Measurements from ENCODE around the gene PPT2. TPM values are rescaled to one million over a fixed set of nuclear protein-coding genes. Genes with fewer than 3 reads are reported as not detected.
"Not testable (repeated sequence)": the region's sequence is repeated elsewhere in the genome, so short reads cannot be mapped to it uniquely, and the experiment has no call there.

The PPT2 gene
- total RNA-seq, 1 donor: 30.2 TPM

GRCh38 chr6:32200711-32201475, 47.0 kb downstream of the PPT2 start:
- no peak for DNase-seq (ENCODE audit: low read depth in 2 of 3, low spot score in 2 of 3)

- DNase-seq (ENCODE audit: low read depth in 2 of 3, low spot score in 2 of 3): no peak
Measured at GRCh38 chr6:32202186-32202585, 48.2 kb downstream of the PPT2 start.

DNA sequence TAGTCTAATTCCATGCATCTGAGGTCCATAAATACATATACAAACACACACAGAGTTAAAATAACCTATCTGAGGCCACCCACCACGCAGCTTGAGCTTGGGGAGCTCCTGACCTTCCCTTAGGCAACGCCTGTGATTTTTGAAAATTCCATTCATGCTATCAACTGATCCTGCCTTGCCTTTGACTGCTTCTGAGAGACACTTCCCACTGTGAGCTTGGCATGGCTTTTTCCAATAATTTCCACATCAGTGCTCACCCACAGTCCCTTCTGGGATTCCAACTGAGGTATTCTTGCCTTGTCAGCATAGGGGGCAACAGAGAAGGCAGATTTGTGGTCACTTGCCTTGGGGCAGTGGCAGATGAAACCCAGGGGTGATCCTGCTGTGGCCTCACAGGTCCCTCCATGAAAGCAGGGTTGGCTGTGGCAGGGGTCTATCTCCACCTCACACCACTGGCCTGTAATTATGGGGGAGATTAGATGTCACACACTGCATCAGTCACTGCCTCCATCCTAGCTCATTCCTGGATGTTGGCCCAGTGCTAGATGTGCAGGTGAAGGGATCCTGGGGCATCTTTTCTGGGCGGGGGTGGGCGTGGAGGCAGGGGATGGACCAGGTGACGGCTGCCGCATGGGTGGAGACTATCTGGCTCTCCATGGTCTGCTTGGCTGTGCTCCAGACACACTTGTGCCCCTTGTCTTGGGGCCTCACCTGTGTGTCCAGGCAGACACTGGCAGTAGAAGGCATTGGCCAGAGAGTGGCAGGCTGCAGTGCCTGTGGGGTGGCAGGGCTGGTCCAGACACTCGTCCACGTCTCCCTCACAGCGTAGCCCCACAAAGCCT, 49.7 kb downstream of the PPT2 start:
- no peak for DNase-seq (ENCODE audit: low read depth in 2 of 3, low spot score in 2 of 3)

- DNase-seq (ENCODE audit: low read depth in 2 of 3, low spot score in 2 of 3): no peak
Measured at GRCh38 chr6:32204268-32204715, 50.4 kb downstream of the PPT2 start.

- DNase-seq (ENCODE audit: low read depth in 2 of 3, low spot score in 2 of 3): no peak
Measured at GRCh38 chr6:32208996-32209395, 55.1 kb downstream of the PPT2 start.

DNA sequence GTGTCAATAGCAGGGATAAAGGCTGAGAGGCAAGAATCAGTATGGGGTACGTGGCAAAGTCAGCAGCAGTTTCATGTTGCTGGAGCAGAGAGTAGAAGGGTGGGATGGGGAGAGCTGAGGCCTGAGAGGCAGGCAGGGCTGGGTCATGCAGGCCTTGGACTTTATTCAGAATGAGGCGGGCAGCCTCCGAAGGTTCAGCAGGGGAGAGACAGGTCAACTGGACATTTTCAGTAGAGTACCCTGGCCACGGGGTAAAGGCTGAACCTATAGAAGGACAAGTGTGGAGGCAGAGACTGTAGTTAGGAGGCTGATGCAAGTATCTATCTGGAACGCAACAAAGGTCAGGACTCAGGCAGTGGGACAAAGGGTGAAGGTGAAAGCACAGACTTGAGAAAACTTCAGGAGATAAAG, 56.3 kb downstream of the PPT2 start:
- no peak for DNase-seq (ENCODE audit: low read depth in 2 of 3, low spot score in 2 of 3)

DNA sequence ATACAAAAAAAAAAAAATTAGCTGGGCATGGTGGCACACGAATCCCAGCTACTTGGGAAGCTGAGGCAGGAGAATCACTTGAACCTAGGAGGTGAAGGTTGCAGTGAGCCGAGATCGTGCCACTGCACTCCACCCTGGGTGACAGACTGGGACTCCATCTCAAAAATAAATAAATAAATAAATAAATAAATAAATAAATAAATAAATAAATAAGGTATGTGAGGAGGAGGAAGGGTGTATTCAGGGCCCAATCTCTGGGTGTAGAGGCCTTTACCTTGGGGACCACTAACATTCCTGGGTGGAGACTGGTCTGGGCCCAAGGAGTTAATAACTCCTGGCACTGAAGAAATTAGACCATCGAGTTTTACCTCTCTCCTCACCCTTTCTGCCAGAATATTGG, 57.5 kb downstream of the PPT2 start:
- not testable (repeated sequence) for DNase-seq (ENCODE audit: low read depth in 2 of 3, low spot score in 2 of 3)

DNA sequence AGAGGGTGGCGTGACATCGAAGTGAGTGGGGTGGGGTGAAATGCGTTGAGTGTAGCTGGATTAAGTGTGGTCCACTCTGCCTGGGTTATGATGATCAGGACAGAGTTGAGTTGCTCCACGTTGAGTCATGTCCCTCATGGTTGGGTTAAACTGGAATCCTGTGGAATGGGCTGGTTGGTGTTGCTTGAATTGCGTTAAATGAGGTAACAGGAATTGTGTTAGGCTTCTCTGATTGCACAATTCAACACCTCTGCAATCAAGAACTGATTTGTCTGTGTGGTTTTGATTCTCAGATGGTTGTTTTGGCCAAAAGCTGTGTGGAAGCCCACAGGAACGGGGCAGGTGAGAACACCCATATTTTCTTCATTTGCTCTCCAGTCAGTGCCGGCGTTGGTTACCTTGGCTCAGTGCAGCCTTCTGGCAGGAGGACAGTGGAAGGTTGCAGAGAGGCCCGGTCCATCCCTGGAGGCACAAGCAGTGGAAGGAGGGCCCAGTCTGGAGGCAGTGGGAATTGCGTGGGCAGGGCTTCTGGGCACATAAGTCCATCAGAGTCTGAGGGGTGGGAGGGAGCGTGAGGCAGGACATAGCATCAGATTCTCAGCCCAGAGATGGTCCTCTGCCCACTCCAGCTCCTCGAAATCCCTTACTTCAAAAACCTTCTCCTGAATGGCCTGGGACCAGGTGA, 58.3 kb downstream of the PPT2 start:
- no peak for DNase-seq (ENCODE audit: low read depth in 2 of 3, low spot score in 2 of 3)

Small RNA genes lying within 50 kb of the gene (small RNA-seq; reads per million reads assigned to genes)
- not detected for gene AL662884.1
- not detected for gene MIR6833

Other genes starting within 250 kb of the PPT2 start
- gene C2, start 226.4 kb upstream of the PPT2 start, total RNA-seq: 0.54 TPM
- gene CFB, start 208.0 kb upstream of the PPT2 start, total RNA-seq: 0.54 TPM
- 44.7 TPM for gene NELFE, start 195.2 kb upstream of the PPT2 start, total RNA-seq
- gene SKIC2, start 195.0 kb upstream of the PPT2 start, total RNA-seq: 62.7 TPM
- 36.4 TPM for gene DXO, start 182.0 kb upstream of the PPT2 start, total RNA-seq
- gene C4A, start 172.1 kb upstream of the PPT2 start, total RNA-seq: 5.9 TPM
- gene C4B, start 139.3 kb upstream of the PPT2 start, total RNA-seq: 4.6 TPM
- 0.27 TPM for gene CYP21A2, start 115.7 kb upstream of the PPT2 start, total RNA-seq
- 1.1 TPM for gene TNXB, start 44.8 kb upstream of the PPT2 start, total RNA-seq
- 49.8 TPM for gene ATF6B, start 25.9 kb upstream of the PPT2 start, total RNA-seq
- 4.0 TPM for gene FKBPL, start 23.9 kb upstream of the PPT2 start, total RNA-seq
- gene PRRT1, start 2.2 kb upstream of the PPT2 start, total RNA-seq: 0.27 TPM
- gene EGFL8, start 10.5 kb downstream of the PPT2 start, total RNA-seq: 5.1 TPM
- 41.7 TPM for gene AGPAT1, start 21.9 kb downstream of the PPT2 start, total RNA-seq
- 29.1 TPM for gene RNF5, start 24.3 kb downstream of the PPT2 start, total RNA-seq
- gene AGER, start 30.1 kb downstream of the PPT2 start, total RNA-seq: 0.81 TPM
- 75.9 TPM for gene PBX2, start 36.1 kb downstream of the PPT2 start, total RNA-seq
- gene GPSM3, start 38.5 kb downstream of the PPT2 start, total RNA-seq: 58.7 TPM
- 3.5 TPM for gene NOTCH4, start 69.9 kb downstream of the PPT2 start, total RNA-seq
- not detected for gene TSBP1, start 217.8 kb downstream of the PPT2 start, total RNA-seq